NCI-H2171 (cell line): ENCODE data around the gene KLC1.

ENCODE experiments used
- DNase-seq: peaks from one replicate; lab custom pipeline; 2025; lab: John Stamatoyannopoulos, UW

The KLC1 gene

GRCh38 chr14:103659631-103660030 lies 30.6 kb downstream of the KLC1 start:
- no peak for DNase-seq

GRCh38 chr14:103662029-103662428 lies 33.0 kb downstream of the KLC1 start:
- DNase-seq = no peak

GRCh38 chr14:103662591-103662990 lies 33.6 kb downstream of the KLC1 start:
- no peak for DNase-seq

- no peak for DNase-seq
Measured at GRCh38 chr14:103663506-103663905, 34.5 kb downstream of the KLC1 start.

- DNase-seq = no peak
Measured at GRCh38 chr14:103667671-103668070, 38.7 kb downstream of the KLC1 start.

- no peak for DNase-seq
Measured at GRCh38 chr14:103668117-103668516, 39.1 kb downstream of the KLC1 start.

- DNase-seq = no peak
Measured at GRCh38 chr14:103669370-103669769, 40.4 kb downstream of the KLC1 start.

GRCh38 chr14:103671911-103672310 lies 42.9 kb downstream of the KLC1 start:
- DNase-seq = no peak

- no peak for DNase-seq
Measured at GRCh38 chr14:103675957-103676356, 46.9 kb downstream of the KLC1 start.

- DNase-seq = no peak
Measured at GRCh38 chr14:103676881-103677675, 48.1 kb downstream of the KLC1 start.

- DNase-seq = no peak
Measured at GRCh38 chr14:103679351-103679750, 50.3 kb downstream of the KLC1 start.

- no peak for DNase-seq
Measured at GRCh38 chr14:103680491-103681231, 51.6 kb downstream of the KLC1 start.

GRCh38 chr14:103683139-103683538 lies 54.1 kb downstream of the KLC1 start:
- DNase-seq = no peak

- no peak for DNase-seq
Measured at GRCh38 chr14:103684471-103684870, 55.5 kb downstream of the KLC1 start.

GRCh38 chr14:103684871-103685270 lies 55.9 kb downstream of the KLC1 start:
- DNase-seq = no peak

- no peak for DNase-seq
Measured at GRCh38 chr14:103685276-103686211, 56.5 kb downstream of the KLC1 start.

GRCh38 chr14:103686831-103687485 lies 57.9 kb downstream of the KLC1 start:
- no peak for DNase-seq

- no peak for DNase-seq
Measured at GRCh38 chr14:103687712-103688111, 58.7 kb downstream of the KLC1 start.

GRCh38 chr14:103688441-103688840 lies 59.4 kb downstream of the KLC1 start:
- no peak for DNase-seq

- no peak for DNase-seq
Measured at GRCh38 chr14:103688906-103689902, 60.2 kb downstream of the KLC1 start.

- no peak for DNase-seq
Measured at GRCh38 chr14:103690332-103690731, 61.3 kb downstream of the KLC1 start.
